NK-92 (cell line): ENCODE results near the gene MBD6.
"Not testable (repeated sequence)": the region's sequence is repeated elsewhere in the genome, so short reads cannot be mapped to it uniquely, and the experiment has no call there.

Source experiments
- DNase-seq: peaks from one replicate; lab custom pipeline; 2025; ENCODE audit not compliant: unreplicated experiment; lab: John Stamatoyannopoulos, UW

The MBD6 gene

DNA sequence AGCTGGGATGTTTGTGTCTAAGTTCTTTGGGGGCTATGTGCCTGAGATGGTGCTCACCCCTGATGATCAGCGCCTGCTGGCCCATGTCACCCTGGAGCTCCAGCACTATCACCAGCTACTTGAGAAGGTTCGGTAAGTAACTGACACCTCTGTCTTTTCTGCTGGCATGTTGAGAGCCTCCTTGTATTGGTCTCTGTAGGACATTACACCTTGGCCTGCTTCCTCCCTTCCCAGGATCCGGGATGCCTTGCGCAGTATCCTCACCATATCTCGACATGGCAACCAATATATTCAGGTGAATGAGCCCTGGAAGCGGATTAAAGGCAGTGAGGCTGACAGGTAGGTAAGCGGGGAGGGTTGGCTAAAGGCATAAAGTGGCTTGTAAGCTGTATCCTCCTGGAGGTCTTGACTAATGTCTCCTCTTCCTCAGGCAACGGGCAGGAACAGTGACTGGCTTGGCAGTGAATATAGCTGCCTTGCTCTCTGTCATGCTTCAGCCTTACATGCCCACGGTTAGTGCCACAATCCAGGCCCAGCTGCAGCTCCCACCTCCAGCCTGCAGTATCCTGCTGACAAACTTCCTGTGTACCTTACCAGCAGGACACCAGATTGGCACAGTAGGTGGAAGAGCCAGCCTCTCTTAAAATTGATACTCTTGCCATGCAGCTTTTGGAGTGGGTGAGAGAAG is 7.8 kb upstream of the MBD6 start:
- DNase-seq: no peak

DNA sequence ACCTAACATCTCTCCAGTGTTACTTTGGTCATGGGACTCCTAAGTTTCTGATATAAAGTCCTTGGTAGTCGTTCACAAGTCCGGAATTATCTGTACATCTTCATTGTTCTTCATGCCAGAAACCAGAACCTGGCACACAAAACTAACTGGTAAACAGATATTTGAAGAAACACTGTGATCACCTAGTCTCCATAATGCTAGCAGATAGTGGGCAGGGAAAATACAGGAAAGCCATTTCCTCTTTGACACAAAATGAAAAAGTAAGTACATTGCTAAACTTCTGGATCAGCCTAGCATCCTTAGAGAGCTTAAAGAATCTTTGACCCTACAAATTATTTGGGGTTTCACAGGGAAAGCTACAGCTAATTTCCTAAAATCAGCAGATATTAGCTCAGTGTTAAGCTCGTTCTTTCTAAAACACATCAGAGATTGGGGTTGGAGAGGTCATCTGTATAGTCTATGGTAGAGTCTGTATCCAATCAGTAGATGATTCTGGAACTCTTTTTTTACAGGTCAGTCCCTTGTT is 7.2 kb upstream of the MBD6 start:
- no peak for DNase-seq

DNA sequence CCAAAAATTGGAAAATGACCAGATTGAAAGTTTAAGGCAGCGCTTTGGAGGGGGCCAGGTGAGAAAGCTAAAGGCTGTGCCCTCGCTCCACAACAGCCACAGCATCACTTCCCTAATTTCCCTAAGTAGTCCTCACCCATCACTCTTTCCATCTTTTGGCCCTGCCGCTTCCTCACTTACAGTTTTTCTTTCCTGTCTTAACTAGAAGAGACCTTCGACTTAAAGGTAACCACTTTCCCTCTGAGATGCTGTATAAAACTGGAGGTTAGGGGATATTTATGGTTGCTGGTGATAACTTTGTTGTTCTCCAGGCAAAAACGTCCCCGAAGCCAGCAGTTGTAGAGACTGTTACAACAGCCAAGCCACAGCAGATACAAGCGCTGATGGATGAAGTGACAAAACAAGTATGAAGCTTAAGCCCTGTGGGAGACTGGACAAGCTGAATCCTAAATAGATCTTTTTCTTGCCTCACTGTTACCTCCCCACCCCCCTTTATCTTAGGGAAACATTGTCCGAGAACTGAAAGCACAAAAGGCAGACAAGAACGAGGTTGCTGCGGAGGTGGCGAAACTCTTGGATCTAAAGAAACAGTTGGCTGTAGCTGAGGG is 6.6 kb upstream of the MBD6 start:
- no peak for DNase-seq

DNA sequence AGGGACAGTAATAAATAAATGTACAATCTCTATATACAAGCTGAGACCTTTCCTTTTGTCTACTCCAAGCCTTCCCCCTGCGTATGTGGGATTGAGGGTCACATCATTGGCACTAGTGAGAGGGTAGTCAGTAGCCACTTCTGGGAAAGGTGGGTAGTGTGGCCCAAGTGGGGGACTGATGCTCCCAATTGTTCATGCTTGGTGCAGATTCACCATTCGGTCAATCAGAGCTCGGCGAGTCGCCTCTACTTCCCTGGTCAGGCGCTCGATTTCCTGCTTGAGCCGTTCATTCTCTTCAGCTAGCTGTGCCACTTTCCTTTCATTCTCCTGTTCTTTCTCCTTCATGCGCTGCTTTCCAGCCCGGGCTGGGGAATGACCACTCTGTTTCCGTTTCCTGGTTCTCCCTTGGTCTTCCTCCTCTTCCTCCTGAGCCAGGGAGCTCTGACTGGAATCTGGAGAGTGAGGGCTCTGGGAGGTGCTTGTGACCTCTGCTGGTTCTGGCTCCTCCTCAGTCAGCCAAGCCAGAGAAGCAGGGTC is 5.9 kb upstream of the MBD6 start:
- DNase-seq: no peak

DNA sequence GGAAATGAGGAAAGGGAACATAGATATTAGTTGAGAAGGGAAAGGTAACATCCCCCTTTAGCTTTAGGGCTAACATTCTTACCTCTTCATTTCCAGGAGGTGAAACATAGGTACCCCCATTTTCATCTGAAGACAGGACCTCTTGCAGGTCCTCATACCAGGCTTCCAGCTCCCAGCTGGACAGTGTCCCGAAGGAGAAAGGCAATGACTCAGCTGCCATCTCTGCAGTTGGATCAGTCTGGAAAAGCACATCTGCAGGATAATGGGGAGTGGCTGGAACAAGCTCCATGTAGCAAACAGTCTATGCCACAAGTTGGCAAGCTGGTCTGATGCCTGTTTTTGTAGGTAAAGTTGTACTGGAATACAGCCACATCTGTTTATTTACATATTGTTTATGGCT is 5.4 kb upstream of the MBD6 start:
- no peak for DNase-seq

DNA sequence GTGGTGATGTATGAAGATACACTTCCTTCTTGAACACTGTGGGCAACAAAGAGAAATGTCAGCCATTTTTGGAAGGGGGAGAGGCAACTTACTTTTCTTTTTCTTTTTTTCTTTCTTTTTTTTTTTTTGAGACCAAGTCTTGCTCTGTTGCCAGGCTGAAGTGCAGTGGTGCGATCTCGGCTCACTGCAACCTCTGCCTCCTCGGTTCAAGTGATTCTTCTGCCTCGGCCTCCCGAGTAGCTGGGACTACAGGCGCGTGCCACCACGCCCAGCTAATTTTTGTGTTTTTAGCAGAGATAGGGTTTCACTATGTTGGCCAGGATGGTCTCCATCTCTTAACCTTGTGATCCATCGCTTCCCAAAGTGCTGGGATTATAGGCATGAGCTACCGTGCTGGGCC is 4.9 kb upstream of the MBD6 start:
- DNase-seq: not testable (repeated sequence)

DNA sequence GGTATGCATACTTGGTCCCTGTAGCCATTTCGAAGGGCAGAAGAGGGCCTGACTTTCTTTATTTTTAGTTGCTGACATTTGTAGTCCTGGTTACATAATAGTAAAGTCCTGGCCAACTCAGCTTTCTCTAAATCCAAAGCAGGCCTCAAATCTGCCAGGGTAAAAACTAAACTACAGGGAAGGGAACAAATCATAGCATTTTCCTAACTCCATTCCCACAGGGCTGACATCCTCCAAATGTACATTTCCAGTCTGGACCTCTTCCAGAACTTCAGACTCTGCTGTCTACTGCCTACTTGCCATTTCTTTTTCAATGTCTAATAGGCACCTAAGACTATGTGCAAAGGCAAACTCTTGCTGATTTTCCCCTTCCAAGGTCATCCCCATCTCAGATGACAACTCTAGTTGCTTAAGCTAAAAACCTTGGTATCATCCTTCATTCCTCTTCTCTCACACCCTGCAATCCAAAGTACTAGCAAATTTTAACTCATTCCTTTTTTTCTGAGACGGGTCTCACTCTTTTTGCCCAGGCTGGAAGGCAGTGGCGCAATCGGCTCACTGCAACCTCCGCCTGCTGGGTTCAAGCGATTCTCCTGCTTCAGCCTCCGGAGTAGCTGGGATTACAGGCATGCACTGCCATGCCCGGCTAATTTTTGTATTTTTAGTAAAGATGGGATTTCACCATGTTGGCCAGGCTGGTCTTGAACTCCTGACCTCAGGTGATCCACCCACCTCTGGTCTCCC is 4.3 kb upstream of the MBD6 start:
- DNase-seq: no peak

DNA sequence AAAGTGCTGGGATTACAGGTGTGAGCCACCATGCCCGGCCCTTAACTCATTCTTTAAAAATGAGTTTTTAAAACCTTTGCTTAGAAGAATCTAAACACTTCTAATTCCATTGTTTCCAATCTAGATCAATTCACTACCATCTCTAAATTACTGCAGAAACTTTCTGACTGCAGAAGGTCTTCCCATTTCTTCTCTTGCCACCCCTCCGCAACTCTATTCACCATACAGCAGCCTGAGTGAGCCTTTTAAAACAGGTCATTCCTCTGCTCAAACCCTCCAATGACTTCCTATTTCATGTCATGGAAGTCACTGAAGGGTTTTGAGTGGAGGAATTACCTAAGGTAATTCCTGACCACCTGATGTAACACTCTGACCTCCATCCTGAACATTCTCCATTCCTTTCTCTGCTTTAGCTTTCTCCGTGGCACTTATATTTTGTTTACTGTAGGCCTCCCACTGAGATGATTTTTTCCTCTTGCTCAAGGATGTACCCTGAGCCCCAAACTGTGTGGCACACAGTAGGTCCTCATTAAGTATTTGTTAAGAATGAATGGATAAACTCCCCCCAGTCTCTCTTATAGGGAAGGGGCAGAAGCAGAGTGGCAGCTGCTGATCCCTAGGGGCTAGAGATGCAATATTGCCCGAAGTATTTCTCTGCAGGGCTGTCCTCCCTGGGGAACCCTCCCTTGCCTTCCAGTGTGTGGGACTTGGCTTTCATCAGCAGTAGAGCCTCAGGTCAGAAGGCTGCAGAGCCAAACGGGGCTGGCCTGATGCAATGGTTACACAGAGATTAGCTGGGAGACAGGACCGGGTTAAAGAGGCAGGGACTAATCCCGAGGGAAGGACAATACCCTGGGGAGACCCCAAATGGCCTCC is 3.5 kb upstream of the MBD6 start:
- DNase-seq: no peak

DNA sequence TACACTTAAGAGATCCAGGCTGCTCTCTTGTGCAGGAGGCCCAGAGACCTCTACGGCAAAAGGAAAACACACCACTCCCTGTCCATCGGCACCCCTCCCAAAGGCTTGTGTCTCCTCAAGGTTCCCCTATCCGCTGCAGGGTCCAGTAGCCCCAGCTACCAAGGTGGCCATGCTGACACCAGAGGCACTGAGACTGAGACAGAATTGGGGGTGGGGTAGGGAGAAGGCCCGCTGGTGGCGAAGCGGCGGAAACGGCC is 2.9 kb upstream of the MBD6 start:
- no peak for DNase-seq

DNA sequence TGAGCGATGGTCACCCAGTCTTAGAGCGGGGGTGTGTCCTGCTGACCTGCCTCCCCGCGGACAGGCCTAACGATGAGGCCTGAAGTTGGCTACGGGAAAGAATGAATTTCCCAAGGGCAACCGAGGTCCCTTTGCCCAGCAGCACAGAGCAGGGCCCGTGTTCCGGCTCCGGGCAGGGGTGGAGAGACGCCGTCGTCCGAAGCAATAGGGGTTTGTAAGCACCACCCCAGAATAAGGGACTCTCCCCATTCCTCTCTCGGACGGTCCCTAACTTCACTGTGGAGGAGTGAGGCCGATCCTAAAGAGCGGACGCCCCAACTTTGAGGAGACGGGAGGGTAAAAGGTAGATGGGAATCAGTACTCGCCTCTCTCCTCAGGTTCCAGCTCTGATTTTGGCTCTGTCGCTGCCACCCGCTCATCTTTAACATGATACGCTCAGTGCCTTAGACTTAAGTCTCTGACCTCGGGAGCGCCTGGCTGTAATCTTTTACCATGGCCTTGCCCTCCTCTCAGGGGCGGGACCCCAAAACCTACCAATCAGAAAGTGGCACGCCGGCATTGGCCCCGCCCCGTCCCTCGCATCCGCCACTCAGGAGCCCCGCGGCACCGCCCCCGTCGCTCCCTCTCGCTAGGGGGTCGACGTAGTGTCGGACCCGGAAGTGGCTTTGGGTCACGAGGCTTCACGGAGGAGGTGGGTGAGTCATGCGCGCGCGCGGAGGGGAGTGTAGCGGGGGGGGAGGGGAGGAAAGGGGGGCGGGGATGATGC is 2.4 kb upstream of the MBD6 start, which contains the start of gene DDIT3:
TSS of gene DDIT3 (minus strand) at position 462 of the 766 bp plus-strand sequence. CDS start 3,108 bp downstream, outside the sequence.
- peak; percentile 96 for DNase-seq

DNA sequence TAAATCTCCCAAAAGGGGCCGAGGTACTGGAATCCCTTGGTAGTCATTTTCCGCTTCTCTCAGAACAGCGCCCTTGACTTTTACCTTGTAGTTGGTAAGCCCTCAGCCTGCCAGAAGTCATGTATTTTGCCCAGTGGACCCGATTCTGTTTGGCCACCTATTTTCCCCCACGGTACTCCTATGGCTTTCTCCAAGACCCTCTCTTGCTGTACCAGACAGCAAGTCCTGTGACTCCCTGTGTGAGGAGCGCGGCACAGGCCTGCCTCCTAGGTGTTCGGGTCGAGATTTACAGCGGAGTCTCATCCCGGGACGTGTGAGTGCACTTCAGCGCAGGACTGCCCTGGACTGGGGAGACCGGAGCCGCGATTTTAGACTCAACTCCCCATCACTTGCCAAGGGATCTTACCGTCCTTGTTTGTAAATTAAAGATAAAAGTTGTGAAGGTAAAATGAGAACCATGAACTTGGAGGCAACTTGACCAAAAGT is 1.1 kb upstream of the MBD6 start:
- DNase-seq: no peak

DNA sequence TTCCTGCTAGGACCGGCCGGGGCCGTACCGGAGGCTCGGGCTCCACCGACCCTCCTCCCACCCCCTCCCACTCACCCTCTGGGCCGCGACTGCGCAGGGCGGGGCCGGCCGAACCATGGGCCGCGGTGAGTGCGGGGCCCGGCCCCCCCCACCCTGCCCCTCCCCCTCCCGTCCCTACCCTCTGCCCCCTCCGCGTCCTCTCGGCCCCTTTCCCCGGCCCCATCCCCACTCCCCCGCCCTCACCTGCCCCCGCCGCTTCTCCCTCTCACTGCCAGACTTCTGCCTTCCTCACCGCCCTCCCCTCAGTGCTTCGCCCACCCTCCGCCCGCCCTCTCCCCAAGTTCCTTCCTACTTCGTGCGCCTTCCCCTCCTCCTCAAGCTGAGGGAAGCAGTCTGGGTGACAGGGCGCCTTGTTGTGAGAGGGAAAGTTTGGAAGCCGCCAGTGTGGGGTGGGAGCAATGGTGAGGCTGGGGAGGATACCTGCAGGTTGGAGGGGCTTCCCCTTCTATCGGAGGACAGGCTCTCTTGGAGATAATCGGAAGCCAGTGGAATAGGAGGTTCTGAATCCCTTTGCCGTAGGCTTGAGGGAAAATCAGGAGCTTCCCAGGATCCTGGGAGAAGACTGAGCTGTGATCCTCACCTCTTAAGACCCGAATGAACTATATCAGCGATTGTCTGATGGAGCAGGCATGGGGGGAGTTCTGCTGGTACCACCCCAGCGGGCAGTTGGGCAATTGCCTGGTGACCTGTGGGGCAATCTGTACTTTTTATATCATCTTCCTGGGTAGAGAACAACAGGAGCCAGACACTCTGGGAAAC is 472 bp downstream of the MBD6 start:
- DNase-seq: no peak

DNA sequence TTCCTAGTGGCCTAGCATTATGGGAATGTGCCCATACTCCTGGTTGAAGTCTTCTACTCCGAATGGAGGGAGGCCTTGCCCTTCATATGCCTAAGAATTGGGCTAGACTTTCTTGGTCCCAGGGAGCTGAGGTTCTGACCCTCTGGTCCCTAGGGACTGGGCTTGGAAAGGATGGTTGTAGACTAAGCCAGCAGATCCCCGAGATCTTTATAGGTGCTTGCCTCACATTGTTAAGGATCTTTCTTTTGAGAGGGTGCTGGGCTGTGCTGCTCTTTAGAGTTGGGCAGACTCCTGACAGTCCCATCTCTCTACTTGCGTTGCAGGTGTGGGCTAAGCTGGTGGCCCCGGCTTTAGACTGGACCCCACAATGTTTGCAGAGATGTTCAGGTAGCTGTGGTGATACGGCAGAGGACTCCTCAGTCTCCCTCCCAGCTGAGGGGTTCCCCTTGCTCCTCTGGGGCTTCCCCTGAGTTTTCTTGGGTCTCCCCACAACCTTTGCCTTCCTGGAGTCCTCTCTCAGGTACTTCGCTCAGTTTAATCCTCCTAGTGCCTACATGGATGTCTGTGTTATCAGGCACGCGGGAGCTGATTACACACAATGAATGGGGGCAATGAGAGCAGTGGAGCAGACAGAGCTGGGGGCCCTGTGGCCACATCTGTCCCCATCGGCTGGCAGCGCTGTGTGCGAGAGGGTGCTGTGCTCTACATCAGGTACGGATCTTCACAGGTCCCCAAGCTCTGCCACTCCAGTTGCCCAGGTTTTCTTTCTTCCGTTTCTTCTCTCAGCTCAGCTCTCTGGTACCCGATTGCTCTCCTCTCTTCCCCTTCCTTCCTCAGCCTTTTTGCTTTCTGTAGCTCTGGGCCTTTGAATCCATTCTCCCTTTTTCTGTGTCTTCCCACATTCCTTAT is 1.3 kb downstream of the MBD6 start:
- no peak for DNase-seq

DNA sequence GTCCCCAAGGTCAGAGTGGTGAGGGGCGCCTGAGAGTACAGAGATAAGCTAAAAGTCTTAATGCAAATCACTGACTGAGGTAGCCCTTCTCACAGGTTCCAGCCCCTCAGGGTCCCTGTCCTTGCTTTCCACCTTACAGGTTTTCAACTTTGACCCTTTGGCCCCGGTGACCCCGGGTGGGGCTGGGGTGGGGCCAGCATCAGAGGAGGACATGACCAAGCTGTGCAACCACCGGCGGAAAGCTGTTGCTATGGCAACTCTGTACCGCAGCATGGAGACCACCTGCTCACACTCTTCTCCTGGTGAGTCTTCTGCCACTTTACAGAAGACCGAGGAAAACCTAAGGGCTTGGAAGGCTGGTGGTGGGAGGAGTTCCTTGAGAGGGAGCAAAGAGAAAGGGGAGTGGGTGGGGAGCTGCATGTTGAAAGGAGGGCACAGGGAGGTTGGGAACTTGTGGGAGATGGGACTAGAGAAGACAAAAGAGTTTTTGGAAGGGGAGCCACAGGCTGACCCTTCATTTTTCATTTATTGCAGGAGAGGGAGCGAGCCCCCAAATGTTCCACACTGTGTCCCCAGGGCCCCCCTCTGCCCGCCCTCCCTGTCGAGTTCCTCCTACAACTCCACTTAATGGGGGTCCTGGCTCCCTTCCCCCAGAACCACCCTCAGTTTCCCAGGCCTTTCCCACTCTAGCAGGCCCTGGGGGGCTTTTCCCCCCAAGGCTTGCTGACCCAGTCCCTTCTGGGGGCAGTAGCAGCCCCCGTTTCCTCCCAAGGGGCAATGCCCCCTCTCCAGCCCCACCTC is 2.4 kb downstream of the MBD6 start:
- DNase-seq: no peak

DNA sequence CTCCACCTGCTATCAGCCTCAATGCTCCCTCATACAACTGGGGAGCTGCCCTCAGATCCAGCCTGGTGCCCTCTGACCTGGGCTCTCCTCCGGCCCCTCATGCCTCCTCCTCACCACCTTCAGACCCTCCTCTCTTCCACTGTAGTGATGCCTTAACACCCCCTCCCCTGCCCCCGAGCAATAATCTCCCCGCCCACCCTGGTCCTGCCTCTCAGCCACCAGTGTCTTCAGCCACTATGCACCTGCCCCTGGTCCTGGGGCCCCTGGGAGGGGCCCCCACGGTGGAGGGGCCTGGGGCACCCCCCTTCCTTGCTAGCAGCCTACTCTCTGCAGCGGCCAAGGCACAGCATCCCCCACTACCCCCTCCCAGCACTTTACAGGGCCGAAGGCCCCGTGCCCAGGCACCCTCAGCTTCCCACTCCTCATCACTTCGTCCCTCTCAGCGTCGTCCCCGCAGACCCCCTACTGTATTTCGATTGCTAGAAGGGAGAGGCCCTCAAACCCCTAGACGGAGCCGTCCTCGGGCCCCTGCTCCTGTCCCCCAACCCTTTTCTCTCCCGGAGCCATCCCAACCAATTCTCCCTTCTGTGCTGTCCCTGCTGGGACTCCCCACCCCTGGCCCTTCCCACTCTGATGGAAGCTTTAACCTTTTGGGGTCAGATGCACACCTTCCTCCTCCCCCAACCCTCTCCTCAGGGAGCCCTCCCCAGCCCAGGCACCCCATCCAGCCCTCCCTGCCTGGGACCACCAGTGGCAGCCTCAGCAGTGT is 3.2 kb downstream of the MBD6 start:
- no peak for DNase-seq

DNA sequence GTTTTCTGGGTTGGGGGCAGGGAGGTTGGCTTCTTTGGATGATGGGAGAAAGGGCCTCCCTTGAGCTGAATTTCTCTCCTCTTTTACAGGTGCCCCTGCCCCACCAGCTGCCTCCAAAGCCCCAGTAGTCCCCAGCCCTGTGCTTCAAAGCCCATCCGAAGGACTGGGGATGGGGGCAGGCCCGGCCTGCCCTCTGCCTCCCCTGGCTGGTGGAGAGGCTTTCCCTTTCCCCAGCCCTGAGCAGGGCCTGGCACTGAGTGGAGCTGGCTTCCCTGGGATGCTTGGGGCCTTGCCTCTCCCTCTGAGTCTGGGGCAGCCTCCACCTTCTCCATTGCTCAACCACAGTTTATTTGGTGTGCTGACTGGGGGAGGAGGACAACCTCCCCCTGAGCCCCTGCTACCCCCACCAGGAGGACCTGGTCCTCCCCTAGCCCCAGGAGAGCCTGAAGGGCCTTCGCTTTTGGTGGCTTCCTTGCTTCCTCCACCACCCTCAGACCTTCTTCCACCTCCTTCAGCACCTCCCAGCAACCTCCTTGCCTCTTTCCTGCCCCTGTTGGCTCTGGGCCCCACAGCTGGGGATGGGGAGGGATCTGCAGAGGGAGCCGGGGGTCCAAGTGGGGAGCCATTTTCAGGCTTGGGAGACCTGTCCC is 4.0 kb downstream of the MBD6 start:
- no peak for DNase-seq
